WI38 (cell line): ENCODE results near the gene FAM111A.

Experiments
- H3K4me3 ChIP-seq: 2 replicates; pipeline ENCODE4 v1.5.1; 2011; ENCODE audit warnings: low read depth, mild to moderate bottlenecking, control low read depth, low read length
- TF ChIP-seq, protein P1 (sequence below): IDR thresholded peaks from 2 replicates; pipeline ENCODE4 v1.5.1; 2012; ENCODE audit warnings: low read depth, mild to moderate bottlenecking, control low read depth, low read length

FAM111A gene

DNA sequence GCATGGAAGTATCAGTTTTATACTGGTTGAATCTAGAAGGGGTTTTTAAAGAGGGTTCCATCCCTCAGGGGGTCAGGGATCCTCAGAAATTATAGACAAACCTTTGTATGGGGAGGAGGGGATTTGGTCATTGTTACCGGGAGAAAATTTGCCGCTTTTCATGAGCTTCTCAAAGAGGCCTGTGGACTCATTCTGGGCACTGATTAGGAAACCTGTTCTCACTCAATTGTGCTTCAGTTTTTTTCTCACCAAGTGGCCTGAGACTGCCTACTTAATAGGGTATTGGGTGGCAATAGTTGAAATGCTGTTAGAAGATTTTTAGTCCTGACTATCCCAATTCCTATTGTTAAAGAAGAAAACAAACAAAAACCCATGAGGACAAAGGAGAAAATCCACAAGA is 56.1 kb downstream of the FAM111A start:
- TF ChIP-seq, protein P1, sequence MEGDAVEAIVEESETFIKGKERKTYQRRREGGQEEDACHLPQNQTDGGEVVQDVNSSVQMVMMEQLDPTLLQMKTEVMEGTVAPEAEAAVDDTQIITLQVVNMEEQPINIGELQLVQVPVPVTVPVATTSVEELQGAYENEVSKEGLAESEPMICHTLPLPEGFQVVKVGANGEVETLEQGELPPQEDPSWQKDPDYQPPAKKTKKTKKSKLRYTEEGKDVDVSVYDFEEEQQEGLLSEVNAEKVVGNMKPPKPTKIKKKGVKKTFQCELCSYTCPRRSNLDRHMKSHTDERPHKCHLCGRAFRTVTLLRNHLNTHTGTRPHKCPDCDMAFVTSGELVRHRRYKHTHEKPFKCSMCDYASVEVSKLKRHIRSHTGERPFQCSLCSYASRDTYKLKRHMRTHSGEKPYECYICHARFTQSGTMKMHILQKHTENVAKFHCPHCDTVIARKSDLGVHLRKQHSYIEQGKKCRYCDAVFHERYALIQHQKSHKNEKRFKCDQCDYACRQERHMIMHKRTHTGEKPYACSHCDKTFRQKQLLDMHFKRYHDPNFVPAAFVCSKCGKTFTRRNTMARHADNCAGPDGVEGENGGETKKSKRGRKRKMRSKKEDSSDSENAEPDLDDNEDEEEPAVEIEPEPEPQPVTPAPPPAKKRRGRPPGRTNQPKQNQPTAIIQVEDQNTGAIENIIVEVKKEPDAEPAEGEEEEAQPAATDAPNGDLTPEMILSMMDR: no peak
- no peak overlapping the region for H3K4me3 ChIP-seq

DNA sequence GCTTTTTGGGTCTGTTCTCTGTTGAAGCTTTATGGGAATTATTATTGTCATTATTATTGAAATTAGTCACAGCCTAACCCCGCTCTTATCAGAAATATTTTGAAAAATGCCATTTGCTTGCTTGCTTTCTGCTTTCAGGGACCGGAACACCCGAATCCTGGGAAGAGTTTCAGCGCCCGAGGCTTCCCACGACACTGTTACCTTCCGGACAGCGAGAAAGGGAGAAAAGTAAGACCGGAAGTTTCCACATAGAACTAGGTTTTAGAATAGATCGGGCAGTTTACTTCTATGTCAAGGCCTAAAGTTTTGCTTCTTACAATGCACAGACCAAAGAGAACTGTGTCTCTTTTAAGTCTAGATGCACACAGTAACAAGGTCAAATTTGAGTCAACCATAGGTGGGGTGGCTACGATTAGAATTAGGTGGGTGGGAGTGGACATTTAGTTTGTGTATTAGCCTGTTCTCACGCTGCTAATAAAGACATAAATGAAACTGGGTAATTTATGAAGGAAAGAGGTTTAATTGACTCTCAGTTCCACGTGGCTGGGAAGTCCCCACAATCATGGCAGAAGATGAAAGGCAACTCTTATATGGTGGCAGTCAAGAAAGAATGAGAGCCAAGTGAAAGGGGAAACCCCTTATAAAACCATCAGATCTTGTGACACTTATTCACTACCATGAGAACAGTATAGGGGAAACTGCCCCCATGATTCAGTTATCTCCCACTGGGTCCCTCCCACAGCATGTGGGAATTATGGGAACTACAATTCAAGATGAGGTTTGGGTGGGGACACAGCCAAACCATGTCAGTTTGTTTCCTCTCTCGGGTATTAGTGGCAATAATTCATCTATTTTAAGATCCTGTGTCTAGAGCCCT is 57.1 kb downstream of the FAM111A start:
- TF ChIP-seq, protein P1: no peak
- H3K4me3 ChIP-seq: no peak overlapping the region

- TF ChIP-seq, protein P1: no peak
- H3K4me3 ChIP-seq: no peak overlapping the region
These were observed 57.7 kb downstream of the FAM111A start for GRCh38 chr11:59200423-59200746.

- TF ChIP-seq, protein P1: no peak
- H3K4me3 ChIP-seq: no peak overlapping the region
These were observed 58.7 kb downstream of the FAM111A start for GRCh38 chr11:59201353-59201752.
